GM21447 (cell line): ENCODE results near the gene LIN37.
"Not testable (repeated sequence)": the region's sequence is repeated elsewhere in the genome, so short reads cannot be mapped to it uniquely, and the experiment has no call there.

Experiments used
- ATAC-seq: cut with Tn5 transposase; IDR thresholded peaks from one replicate; pipeline ENCODE4 v1.9.1; 2021; ENCODE audit not compliant: unreplicated experiment

The LIN37 gene

DNA sequence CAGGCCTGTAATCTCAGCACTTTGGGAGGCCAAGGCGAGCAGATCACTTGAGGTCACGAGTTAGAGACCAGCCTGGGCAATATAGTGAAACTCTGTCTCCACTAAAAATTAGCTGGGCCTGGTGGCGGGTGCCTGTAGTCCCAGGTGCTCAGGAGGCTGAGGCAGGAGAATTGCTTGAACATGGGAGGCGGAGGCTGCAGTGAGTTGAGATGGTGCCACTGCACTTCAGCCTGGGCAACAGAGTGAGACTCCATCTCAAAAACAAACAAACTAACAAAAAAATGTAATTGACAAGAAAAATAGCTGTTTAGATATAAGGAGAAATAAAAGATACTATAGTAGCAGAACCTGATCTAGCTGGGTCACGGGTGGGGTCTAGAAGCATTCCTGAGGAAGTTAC is 24.0 kb downstream of the LIN37 start:
- not testable (repeated sequence) for ATAC-seq

DNA sequence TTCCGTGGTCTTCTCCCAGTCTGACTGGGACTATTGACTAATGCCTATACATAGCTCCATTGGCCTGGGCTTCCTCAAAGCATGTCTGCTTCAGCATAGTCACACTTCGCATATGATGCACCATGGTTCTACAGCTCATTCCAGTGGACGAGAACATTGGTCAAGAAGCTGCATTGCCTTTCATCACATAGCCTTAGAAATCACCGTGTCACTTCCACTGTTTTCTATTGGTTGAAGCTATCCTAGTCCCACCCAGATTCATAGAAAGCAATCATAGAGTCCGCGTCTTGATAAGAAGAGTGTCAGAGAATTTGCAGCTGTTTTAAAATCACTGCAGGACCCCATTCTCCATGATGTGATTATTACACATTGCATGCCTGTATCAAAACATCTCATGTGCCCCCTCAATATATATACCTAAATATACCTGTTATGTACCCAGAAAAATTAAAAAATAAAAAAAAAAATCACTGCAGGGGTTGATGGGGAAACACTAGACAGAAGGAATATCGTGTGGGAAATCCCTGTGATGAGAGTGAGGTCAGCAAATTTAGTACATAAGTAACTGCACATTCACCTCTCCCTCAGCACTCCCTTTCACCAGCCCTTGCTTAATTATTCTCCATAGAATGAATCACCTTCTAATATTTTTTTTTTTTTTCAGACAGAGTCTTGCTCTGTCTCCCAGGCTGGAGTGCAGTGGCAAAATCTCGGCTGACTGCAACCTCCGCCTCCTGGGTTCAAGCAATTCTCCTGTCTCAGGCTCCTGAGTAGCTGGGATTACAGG is 24.8 kb downstream of the LIN37 start:
- ATAC-seq, result no peak

DNA sequence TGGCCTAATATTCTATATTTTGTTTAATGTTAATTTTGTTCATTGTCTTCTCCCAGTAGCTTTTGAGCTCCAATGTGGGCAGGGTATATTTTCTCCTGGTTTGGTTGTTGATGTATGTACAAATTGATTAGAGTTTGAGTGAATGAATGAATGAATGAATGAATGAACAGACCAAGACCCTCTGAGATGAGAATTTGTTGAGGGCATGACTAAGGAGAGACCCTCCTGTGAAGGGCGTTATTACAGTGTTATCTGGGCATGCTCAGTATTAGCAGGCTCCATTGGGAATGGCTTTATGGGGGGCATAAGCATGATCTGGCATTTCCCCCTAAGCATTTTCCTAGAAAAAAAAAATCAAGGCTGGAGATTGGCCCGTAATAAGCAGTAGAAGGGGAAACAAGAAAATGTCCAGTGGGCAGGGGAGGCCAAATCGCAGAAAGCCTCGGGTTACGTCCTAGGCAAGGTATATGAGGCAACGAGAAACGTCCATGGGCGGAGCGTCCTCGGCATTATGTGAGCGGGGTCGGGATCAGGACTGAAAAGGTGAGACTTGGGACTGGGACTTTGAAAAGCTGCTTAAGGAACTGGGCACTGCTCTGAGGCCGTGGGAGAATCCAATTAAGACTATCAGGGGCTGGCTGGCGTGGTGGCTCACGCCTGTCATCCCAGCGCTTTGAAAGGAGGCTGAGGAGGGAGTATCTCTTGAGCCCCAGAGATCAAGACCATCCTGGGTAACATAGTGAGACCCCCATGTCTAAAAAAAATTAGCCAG is 26.1 kb downstream of the LIN37 start:
- ATAC-seq, result no peak

DNA sequence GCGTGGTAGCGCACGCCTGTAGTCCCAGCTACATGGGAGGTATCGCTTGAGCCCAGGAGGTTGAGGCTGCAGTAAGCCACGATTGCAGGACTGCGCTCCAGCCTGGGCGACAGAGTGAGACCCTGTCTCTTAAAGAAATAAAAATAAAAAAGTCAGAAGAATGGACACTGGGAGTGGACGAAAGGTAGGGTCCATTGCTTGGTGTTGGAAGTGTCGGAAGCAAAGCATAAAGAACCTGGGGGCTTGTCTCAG is 26.6 kb downstream of the LIN37 start:
- no peak for ATAC-seq

DNA sequence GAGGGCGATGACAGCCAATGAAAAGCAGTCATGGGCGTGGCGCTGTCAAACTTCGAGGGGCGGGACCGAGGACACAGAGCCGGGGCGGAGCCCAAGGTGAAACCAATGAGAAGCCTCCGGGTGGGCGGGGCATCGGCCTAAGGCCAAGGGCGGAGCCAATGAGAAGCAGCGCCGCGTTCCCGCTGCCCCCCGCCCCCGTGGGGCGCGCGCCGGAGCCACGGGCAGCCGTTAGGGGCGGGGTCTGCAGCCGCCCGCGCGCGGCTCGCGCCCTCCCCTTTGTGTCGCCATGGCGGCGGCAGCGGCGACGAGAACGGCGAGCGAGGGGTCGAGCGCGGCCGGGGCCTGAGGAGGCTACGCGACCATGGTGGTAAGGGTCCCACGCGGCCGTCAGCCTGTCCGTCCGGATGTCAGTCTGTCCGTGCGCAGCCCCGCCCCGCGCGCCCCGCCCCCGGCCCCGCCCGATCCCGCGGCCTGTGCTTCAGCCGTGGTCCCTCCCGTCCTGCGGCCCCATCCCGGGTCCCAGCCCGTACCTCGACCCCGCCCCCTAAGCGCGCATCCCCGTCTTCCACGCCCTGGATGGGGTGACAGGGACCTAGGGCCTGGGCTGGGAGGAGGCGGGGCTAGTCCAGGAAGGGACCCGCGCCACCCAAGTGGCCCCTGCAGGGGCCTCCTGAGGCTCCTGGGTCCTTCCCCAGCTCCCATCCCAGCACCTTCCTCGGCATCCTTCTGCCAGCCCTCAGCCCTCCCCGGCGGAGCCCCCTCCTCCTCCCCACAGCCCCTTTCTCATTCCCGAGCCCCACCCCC is 27.1 kb downstream of the LIN37 start, which contains the start of gene ARHGAP33:
Gene ARHGAP33, plus strand, starts transcription at position 267 of the 804 bp plus-strand sequence. Its CDS starts 95 bp downstream, at position 362.
- ATAC-seq, result peak; percentile 94

DNA sequence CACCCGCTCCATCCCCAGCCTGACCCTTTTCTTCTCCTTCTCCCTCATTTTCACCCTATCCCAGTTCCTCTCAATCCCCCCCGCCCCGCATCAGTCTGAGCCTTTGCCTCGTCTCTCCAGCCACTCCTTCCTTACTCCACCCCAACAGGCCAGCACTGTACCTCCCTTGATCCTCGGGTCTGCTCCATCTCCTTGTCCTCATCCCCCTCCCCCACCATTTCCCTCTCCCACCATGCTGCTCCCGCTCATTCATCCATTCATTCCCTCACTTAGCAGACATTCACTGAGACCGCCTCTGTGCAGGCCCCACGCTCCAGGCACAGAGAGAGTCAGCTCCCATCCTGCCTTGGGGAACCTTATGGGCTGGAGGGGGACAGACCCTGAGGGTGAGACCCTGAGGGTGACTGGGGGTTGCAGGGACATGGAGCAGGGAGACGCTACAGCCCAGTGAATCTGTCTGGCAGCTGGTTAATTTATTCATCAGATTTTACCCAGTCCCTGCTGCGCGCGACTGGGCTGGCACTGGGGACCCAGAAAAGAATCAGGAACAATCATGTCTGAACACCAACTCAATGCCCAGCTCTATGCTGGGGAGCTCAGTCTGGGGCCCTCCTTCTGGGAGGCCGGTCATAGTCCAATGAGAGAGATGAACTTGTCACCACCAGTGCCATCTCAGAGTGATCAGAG is 27.9 kb downstream of the LIN37 start:
- no peak for ATAC-seq

DNA sequence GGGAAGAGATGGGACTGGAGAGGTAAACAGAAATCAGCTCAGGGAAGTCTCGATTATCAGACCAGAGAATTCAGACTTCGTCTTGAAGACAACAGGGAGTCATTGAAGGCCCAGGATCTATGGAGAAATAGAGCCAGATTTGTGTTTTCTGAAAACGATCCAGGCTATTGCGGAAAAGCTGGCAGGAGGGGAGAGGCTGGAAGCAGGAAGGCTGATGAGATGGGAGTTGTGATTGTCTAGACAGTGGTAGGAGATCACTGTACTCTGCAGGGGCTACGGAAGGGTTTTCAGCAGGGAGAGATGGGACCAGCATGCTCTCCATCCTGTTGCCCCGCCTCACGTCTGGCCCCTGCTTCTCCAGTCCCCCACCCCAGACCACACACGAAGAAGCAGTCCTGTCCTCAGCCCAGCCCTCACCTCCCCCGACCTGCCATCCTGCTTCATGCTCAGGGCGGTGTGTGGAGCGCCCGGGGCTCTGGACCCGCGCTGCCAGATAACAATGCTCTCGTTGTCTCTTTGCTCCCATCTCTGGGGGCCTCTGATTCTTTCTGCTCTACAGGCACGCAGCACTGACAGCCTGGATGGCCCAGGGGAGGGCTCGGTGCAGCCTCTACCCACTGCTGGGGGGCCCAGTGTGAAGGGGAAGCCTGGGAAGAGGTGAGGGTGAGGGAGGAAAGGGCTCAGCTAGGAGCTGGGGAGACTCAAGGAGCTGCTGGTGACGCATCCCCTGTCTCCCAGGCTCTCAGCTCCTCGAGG is 28.9 kb downstream of the LIN37 start:
- no peak for ATAC-seq

DNA sequence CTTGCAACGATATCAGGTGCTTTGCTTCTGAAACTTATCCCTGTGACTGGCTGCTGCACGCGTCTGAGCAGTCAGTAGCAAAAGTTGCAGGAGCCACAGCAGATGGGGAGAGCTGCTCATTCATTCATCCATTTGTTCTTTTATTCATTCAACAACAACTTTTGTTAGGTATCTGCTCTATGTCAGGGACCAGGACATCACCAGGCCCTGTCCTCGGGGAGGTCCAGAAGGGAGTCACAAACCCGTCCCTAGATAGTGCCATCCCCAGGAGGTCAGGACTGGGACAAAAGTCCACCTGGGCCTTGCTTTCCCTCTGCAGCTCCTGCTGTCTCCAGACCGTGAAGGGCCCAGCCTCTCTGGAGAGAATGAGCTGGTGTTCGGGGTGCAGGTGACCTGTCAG is 29.6 kb downstream of the LIN37 start:
- no peak for ATAC-seq

DNA sequence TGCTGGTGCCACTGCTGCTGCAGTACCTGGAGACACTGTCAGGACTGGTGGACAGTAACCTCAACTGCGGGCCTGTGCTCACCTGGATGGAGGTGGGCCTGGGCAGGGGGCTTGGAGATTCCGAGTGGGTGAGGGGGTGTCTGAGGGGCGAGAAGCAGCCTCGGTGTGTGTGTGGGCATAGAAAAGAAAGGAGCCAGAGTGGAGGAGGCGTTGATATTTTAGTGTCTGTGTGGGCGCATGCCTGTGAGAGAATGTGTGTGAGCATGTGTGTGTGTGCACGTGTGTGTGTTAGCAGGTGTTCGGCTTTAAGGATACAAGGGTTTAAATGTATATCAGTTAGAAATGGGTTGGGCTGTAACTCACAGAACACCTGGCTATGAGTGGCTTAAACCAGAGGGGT is 30.7 kb downstream of the LIN37 start:
- ATAC-seq, result no peak

DNA sequence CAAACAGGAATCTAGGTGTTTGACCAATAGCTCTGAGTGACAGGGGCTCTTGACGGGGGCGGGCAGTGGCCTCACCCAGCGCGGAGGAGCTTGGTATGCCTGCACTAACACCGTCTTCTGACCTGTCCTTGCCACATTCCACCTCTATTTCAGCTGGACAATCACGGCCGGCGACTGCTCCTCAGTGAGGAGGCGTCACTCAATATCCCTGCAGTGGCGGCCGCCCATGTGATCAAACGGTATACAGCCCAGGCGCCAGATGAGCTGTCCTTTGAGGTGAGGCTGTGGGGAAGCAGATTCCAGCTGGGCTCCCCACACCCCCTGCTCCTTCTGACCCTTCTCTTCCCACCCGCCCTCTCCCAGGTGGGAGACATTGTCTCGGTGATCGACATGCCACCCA is 31.7 kb downstream of the LIN37 start:
- ATAC-seq, result no peak

DNA sequence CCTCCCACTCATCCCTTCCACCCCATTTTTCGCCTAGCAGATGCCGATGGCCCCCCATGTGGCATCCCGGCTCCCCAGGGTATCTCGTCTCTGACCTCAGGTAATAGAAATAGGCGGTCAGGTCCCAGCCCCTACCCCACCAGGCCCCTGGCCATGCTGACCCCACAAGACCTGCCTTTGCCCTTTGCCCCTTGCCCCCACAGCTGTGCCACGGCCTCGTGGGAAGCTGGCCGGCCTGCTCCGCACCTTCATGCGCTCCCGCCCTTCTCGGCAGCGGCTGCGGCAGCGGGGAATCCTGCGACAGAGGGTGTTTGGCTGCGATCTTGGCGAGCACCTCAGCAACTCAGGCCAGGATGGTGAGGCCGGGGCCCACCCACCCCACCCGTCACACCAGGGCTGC is 32.3 kb downstream of the LIN37 start:
- ATAC-seq, result no peak

DNA sequence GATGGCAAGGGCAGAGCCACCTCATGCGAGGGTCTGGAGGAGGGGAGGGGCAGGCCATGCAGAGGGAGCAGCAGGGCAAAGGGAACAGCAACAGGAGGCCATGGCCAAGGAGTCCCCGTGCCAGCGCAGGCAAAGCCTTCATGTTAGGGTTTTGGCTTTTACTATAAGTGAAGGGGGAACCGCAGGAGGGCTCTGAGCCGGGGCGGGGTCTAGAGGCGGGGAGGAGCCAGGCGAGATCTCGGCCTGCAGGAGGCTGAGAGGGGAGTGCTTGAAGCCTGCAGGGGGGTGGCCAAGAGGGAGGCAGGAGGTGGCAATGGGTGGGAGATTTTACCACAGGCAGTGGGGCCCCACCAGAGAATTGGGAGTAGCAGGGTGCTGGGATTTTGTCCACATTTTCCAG is 33.3 kb downstream of the LIN37 start:
- no peak for ATAC-seq

DNA sequence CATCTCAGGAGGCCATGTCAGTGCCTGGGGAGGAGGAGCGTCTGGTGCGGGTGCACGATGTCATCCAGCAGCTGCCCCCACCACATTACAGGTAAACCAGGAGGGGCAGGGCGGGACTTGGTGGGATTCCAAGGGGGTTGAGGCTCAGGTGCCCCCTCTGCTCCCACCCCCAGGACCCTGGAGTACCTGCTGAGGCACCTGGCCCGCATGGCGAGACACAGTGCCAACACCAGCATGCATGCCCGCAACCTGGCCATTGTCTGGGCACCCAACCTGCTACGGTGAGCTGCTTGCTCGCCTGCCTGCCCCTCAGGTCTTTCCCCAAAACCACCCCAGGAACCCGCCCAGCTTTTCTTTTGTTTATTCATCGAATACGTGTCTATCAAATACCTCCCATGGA is 34.2 kb downstream of the LIN37 start:
- ATAC-seq, result no peak

DNA sequence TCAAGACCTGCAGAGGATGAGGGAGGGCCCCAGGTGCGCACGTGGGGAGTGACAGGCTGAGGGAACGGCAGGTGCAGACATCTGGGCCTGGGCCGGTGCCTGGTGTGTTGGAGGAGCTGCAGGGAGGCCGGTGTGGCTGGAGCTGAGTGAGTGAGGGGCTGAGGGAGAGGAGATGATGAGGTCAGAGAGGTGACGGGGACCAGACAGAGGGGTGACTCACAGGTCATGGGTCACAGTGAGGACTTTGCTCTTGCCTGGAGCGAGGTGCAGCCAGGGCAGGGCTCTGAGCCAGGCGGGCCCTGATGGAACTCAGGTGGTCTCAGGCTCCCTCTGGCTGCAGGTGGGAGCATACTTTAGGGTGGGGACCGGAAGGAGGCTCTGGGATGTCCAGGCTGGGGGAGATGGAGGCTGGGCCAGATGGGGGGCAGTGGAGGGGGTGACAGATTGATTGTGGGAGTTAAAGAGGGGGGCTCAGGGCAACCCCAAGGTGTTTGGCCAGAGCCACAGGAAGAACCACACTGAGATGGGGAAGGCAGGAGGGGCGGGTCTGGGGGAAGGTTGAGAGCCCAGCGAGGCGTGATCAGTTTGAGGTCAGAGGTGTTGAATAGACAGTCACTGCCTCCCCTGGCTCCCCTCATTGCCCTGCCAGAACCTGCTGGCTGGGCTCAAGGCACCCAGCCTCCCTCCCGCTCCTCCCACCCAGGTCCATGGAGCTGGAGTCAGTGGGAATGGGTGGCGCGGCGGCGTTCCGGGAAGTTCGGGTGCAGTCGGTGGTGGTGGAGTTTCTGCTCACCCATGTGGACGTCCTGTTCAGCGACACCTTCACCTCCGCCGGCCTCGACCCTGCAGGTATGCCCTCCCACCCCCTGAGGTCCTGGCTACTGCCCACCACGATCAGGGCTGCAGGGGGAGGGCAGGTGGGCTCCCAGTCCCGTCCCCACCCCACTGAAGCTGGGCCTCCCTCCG is 35.4 kb downstream of the LIN37 start:
- no peak for ATAC-seq

DNA sequence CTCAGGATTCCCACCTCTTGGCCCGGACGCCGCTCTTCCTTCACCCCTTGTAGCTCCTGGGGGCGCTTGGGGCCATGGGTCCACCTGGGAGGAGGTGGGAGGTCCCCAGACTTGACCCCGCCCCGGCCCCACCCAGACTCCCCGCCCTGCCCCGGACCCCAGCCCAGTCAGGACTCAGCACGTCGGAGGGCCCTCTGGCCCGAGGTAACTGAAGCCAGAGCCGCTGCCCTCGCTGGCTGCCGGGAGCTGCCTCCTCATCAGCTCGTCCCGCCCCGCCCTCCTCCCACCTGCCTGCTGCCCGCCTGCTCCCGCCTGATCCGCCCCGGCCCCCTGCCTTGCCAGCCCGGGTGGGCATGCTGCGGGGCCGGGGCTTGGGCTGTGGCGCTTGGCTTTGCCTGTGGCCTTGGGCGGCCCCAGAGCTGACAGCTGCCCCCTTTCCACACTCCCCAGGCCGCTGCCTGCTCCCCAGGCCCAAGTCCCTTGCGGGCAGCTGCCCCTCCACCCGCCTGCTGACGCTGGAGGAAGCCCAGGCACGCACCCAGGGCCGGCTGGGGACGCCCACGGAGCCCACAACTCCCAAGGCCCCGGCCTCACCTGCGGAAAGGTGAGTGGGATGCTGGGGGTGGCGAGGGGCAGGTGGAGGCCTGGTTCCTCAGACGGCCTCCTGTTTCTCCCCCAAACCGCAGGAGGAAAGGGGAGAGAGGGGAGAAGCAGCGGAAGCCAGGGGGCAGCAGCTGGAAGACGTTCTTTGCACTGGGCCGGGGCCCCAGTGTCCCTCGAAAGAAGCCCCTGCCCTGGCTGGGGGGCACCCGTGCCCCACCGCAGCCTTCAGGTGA is 36.3 kb downstream of the LIN37 start:
- no peak for ATAC-seq

DNA sequence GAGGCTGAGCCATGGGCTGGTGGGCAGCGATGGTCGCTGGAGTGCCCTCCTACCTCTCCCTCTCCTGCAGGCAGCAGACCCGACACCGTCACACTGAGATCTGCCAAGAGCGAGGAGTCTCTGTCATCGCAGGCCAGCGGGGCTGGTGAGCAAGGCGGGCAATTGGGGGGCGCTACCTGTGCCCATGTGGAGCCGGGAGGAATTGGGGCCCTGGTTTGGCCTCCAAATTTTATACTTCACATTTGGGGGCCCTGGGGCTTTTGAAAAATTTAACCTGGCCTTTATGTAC is 36.9 kb downstream of the LIN37 start:
- ATAC-seq, result no peak

DNA sequence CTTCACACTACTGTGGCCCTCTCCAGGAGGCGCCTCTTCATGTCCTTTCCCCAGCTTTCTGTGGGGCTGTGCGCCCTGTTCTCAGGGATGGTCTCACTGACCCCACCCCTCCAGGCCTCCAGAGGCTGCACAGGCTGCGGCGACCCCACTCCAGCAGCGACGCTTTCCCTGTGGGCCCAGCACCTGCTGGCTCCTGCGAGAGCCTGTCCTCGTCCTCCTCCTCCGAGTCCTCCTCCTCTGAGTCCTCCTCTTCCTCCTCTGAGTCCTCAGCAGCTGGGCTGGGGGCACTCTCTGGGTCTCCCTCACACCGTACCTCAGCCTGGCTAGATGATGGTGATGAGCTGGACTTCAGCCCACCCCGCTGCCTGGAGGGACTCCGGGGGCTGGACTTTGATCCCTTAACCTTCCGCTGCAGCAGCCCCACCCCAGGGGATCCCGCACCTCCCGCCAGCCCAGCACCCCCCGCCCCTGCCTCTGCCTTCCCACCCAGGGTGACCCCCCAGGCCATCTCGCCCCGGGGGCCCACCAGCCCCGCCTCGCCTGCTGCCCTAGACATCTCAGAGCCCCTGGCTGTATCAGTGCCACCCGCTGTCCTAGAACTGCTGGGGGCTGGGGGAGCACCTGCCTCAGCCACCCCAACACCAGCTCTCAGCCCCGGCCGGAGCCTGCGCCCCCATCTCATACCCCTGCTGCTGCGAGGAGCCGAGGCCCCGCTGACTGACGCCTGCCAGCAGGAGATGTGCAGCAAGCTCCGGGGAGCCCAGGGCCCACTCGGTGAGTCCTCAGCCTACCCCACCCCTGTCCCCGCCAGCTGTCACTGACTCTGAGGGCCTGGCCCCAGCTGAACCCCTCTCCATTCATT is 38.2 kb downstream of the LIN37 start:
- ATAC-seq, result no peak
